A673 (cell line): ENCODE measurements around the gene ZC2HC1B. TPM values are rescaled to one million over a fixed set of nuclear protein-coding genes. Genes with fewer than 3 reads are reported as not detected.

Source experiments
- BruUV-seq: library from RNA; stranded (reverse); fragments of 400-500 nt; replicated peaks from 2 replicates; lab custom pipeline; 2021; lab: Mats Ljungman, UMichigan
- CTCF ChIA-PET: fragments of 300-600 bp; sonication (Branson Sonifier 250); formaldehyde crosslinking; loops from one replicate; lab custom pipeline; 2022; ENCODE audit warnings: antibody characterized with exemption; lab: Charles Lee
- POLR2A ChIA-PET: fragments of 300-600 bp; sonication (Branson Sonifier 250); formaldehyde crosslinking; loops from one replicate; lab custom pipeline; 2022; ENCODE audit warnings: antibody characterized with exemption; ENCODE audit not compliant: low non-redundant PET; lab: Charles Lee
- DNase-seq: peaks from one replicate; pipeline ENCODE4 v3.0.0-alpha.2; 2015; ENCODE audit warnings: low spot score
- H3K27ac ChIP-seq: fragments of 200-600 bp; sonication (generic); 2 replicates; pipeline ENCODE4 v1.5.1; 2016; ENCODE audit warnings: mixed run types, low read depth, mild to moderate bottlenecking, mixed read lengths, antibody characterized with exemption, low read length; ENCODE audit not compliant: poor library complexity, severe bottlenecking
- H3K27me3 ChIP-seq: fragments of 200-600 bp; sonication (generic); replicated peaks from 2 replicates; pipeline ENCODE4 v1.6.1; 2017; ENCODE audit warnings: mixed run types, low read depth, mild to moderate bottlenecking, mixed read lengths, antibody characterized with exemption, low read length; ENCODE audit not compliant: insufficient read depth, poor library complexity
- H3K36me3 ChIP-seq: fragments of 200-600 bp; sonication (generic); 2 replicates; pipeline ENCODE4 v1.6.1; 2016; ENCODE audit warnings: mixed run types, mild to moderate bottlenecking, mixed read lengths, antibody characterized with exemption, low read length; ENCODE audit not compliant: insufficient read depth, poor library complexity, severe bottlenecking
- H3K4me1 ChIP-seq: fragments of 200-600 bp; sonication (generic); 2 replicates; pipeline ENCODE4 v1.6.1; 2017; ENCODE audit warnings: mixed run types, mild to moderate bottlenecking, mixed read lengths, antibody characterized with exemption, low read length; ENCODE audit not compliant: insufficient read depth, poor library complexity, severe bottlenecking
- H3K4me3 ChIP-seq: fragments of 200-600 bp; sonication (generic); 2 replicates; pipeline ENCODE4 v1.5.1; 2016; ENCODE audit warnings: low read depth, mixed run types, mild to moderate bottlenecking, mixed read lengths, low read length; ENCODE audit not compliant: poor library complexity, severe bottlenecking
- H3K9me3 ChIP-seq: fragments of 200-600 bp; sonication (generic); 2 replicates; pipeline ENCODE4 v1.6.1; 2016; ENCODE audit warnings: mixed run types, low read depth, mild to moderate bottlenecking, mixed read lengths, antibody characterized with exemption, low read length; ENCODE audit not compliant: poor library complexity, severe bottlenecking
- EZH2 ChIP-seq: fragments of 200-600 bp; sonication (generic); IDR thresholded peaks from 2 replicates; pipeline ENCODE4 v1.6.1; 2017; ENCODE audit warnings: borderline replicate concordance, low read depth, mild to moderate bottlenecking, mixed read lengths, antibody characterized with exemption, low read length; ENCODE audit not compliant: poor library complexity, severe bottlenecking
- intact Hi-C: fragments of 100-400 bp; cut with micrococcal nuclease; formaldehyde crosslinking; loops from one replicate; pipeline ENCODE4 v1.10.0; 2022; ENCODE audit not compliant: unreplicated experiment
- total RNA-seq: library from RNA; stranded (reverse); gene quantifications from 2 replicates; pipeline ENCODE4 v1.2.3, GENCODE V29; 2021
- TF ChIP-seq, protein P1 (sequence below): fragments of 300-800, 200-600 bp; sonication (generic); conservative IDR thresholded peaks from 2 replicates; pipeline ENCODE4 v1.5.1; 2017; ENCODE audit warnings: low read depth, mild to moderate bottlenecking, antibody characterized with exemption, low read length, moderate library complexity, mixed read lengths

ZC2HC1B gene
- total RNA-seq, 1 experiment from 2014 or later: not detected

DNA sequence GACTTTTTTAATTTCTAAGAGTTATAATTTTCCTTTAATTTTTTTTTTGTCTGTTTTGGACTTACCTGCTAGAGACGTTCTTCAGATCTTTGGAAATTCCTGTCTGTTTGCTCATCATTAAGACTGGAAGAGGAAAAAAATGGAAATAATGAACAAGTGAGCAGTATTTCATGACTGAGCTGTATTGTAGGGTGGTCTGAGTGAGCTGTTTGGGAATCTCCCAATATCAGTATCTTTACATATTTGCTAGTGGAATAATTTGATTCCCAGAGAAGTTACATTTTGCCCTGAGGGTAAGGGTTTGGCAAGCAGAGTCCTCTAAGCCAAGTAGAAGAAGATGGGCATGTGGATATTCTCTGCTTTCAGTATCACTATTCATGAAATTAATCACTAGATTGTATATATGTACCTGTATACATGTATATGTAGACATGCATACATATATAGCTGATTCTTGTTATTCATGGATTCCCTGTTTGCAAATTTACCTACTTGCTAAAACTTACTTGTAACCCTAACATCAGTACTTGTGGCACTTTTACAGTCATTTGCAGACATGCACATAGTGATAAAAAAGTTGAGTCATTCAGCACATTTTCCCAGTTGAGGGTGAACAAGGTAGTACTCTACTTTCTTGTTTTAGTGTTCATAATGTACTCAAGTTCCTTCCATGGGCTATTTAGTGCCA lies 13.5 kb downstream of the ZC2HC1B start:
- Histone ChIP-seq H3K4me3 (no peak overlapping the region), H3K4me1 (no peaks in the 10 kb centered on the region), H3K36me3 (no peaks in the 10 kb centered on the region), H3K9me3 (no peaks in the 10 kb centered on the region), H3K27ac (no peak overlapping the region), H3K27me3 (no peaks in the 10 kb centered on the region)
- CTCF ChIA-PET: no interaction called here
- POLR2A ChIA-PET: no interaction called here
- DNase-seq: no peak
- TF ChIP-seq, protein P1, sequence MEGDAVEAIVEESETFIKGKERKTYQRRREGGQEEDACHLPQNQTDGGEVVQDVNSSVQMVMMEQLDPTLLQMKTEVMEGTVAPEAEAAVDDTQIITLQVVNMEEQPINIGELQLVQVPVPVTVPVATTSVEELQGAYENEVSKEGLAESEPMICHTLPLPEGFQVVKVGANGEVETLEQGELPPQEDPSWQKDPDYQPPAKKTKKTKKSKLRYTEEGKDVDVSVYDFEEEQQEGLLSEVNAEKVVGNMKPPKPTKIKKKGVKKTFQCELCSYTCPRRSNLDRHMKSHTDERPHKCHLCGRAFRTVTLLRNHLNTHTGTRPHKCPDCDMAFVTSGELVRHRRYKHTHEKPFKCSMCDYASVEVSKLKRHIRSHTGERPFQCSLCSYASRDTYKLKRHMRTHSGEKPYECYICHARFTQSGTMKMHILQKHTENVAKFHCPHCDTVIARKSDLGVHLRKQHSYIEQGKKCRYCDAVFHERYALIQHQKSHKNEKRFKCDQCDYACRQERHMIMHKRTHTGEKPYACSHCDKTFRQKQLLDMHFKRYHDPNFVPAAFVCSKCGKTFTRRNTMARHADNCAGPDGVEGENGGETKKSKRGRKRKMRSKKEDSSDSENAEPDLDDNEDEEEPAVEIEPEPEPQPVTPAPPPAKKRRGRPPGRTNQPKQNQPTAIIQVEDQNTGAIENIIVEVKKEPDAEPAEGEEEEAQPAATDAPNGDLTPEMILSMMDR: no peak
- no peak for TF ChIP-seq EZH2
- no TSS peak for BruUV-seq
- intact Hi-C loops: no loop called here

DNA sequence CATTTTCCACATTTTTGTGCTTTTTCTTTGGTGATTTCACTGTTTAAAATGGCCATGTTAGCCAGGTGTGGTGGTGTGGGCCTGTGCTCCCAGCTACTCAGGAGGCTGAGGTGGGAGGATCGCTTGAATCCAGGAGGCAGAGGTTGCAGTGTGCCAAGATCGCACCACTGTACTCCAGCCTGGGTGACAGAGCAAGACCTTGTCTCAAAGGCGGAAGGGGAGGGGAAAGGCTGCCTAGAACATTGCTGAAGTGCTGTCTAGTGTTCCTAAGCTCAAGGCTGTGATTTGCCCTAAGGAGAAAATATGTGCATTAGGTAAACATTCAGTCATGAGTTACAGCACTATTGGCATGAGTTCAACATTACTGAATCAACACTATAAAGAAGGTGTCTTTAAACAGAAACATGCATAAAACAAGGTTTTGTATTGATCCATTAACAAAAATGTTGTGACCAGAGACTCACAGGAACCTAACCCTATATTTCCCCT lies 14.0 kb downstream of the ZC2HC1B start:
- Histone ChIP-seq H3K9me3 (no peaks in the 10 kb centered on the region), H3K27me3 (no peaks in the 10 kb centered on the region), H3K4me1 (no peaks in the 10 kb centered on the region), H3K27ac (no peak overlapping the region), H3K4me3 (no peak overlapping the region), H3K36me3 (no peaks in the 10 kb centered on the region)
- TF ChIP-seq, protein P1: no peak
- TF ChIP-seq EZH2: no peak
- intact Hi-C loops: no loop called here
- no peak for DNase-seq
- ChIA-PET CTCF (no interaction called here), POLR2A (no interaction called here)
- BruUV-seq: no TSS peak

DNA sequence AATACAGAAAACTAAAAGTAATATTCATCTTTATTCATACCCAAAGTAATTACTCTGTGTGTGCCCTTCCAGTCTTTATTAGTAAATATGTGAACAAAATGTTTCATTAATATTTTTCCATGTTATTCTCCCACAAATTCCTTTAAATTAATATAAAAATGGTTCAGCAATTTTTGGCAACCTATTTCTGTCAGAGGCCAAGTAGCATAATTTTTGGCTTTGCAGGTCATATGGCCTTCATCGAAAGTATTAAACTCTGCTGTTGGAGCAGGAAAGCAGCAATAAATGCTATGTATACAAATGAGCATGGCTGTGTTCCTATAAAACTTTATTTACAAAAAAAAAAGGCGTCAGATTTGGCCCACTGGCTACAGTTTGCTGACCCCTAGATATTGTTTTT lies 16.1 kb downstream of the ZC2HC1B start:
- TF ChIP-seq, protein P1: no peak
- no peak for TF ChIP-seq EZH2
- ChIA-PET POLR2A (no interaction called here), CTCF (no interaction called here)
- no peak for DNase-seq
- intact Hi-C loops: no loop called here
- Histone ChIP-seq H3K27ac (no peak overlapping the region), H3K27me3 (no peaks in the 10 kb centered on the region), H3K9me3 (no peaks in the 10 kb centered on the region), H3K36me3 (no peaks in the 10 kb centered on the region), H3K4me1 (no peaks in the 10 kb centered on the region), H3K4me3 (no peak overlapping the region)
- no TSS peak for BruUV-seq
